WTC11 (cell line): ENCODE results near the gene C3orf70.

ENCODE experiments used
- CREB1 ChIP-seq: sonication (generic); formaldehyde crosslinking; IDR thresholded peaks from 2 replicates; pipeline ENCODE4 v1.8.0; 2023; ENCODE audit warnings: mild to moderate bottlenecking, missing genetic modification reagents
- CREM ChIP-seq: sonication (generic); formaldehyde crosslinking; IDR thresholded peaks from 2 replicates; pipeline ENCODE4 v1.8.1; 2022; ENCODE audit warnings: mild to moderate bottlenecking, missing genetic modification reagents, moderate library complexity
- ESRRA ChIP-seq: sonication (generic); formaldehyde crosslinking; IDR thresholded peaks from 2 replicates; pipeline ENCODE4 v1.8.1; 2022; ENCODE audit warnings: mild to moderate bottlenecking, missing genetic modification reagents, borderline replicate concordance
- NR1H2 ChIP-seq: sonication (generic); formaldehyde crosslinking; IDR thresholded peaks from 2 replicates; pipeline ENCODE4 v1.9.0; 2021; ENCODE audit warnings: mild to moderate bottlenecking, moderate library complexity, missing genetic modification reagents
- USF1 ChIP-seq: sonication (generic); formaldehyde crosslinking; IDR thresholded peaks from 2 replicates; pipeline ENCODE4 v1.8.0; 2022; ENCODE audit warnings: mild to moderate bottlenecking, missing genetic modification reagents
- ZNF263 ChIP-seq: sonication (generic); formaldehyde crosslinking; IDR thresholded peaks from 2 replicates; pipeline ENCODE4 v1.8.1; 2022; ENCODE audit warnings: low read depth, mild to moderate bottlenecking, moderate library complexity, missing genetic modification reagents
- TF ChIP-seq, protein P1 (sequence below): sonication (generic); formaldehyde crosslinking; IDR thresholded peaks from 2 replicates; pipeline ENCODE4 v1.8.1; 2023; ENCODE audit warnings: mild to moderate bottlenecking, moderate library complexity, missing genetic modification reagents
- TF ChIP-seq, protein P2 (sequence below): fragments of 200-600 bp; IDR thresholded peaks from 2 replicates; pipeline ENCODE4 v1.8.0; 2022; ENCODE audit warnings: antibody characterized with exemption
- TF ChIP-seq, protein P3 (sequence below): sonication (generic); formaldehyde crosslinking; IDR thresholded peaks from 2 replicates; pipeline ENCODE4 v1.8.0; 2022; ENCODE audit warnings: mild to moderate bottlenecking, missing genetic modification reagents
- TF ChIP-seq, protein P4 (sequence below): sonication (generic); formaldehyde crosslinking; conservative IDR thresholded peaks from 2 replicates; pipeline ENCODE4 v1.8.1; 2022; ENCODE audit warnings: mild to moderate bottlenecking, missing genetic modification reagents
- TF ChIP-seq, protein P5 (sequence below): sonication (generic); formaldehyde crosslinking; IDR thresholded peaks from 2 replicates; pipeline ENCODE4 v1.8.1; 2023; ENCODE audit warnings: mild to moderate bottlenecking, missing genetic modification reagents, borderline replicate concordance
- TF ChIP-seq, protein P6 (sequence below): sonication (generic); formaldehyde crosslinking; IDR thresholded peaks from 2 replicates; pipeline ENCODE4 v1.8.1; 2022; ENCODE audit warnings: mild to moderate bottlenecking, moderate library complexity, missing genetic modification reagents

DNA sequence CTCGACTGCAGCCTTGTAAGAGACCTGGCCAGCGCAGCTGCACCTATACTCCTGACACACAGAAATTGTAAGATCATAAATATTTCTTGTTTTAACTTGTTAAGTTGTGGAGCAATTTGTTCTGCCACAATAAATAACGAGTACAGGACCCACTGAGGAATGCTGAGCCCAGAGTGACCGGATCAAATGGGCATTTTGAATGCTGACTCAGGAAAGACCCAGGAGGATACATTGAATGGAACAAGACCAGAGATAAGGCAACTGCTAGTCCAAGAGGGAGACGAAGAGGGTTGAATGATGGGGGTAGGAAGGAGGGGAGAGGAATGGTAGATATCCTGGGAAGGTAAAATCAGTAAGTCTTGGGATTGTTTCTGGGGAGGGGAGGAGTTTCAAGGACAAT is 8.9 kb upstream of the C3orf70 start:
- TF ChIP-seq, protein P1, sequence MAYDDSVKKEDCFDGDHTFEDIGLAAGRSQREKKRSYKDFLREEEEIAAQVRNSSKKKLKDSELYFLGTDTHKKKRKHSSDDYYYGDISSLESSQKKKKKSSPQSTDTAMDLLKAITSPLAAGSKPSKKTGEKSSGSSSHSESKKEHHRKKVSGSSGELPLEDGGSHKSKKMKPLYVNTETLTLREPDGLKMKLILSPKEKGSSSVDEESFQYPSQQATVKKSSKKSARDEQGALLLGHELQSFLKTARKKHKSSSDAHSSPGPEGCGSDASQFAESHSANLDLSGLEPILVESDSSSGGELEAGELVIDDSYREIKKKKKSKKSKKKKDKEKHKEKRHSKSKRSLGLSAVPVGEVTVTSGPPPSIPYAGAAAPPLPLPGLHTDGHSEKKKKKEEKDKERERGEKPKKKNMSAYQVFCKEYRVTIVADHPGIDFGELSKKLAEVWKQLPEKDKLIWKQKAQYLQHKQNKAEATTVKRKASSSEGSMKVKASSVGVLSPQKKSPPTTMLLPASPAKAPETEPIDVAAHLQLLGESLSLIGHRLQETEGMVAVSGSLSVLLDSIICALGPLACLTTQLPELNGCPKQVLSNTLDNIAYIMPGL (CRISPR knock-in tag) = no peak
- TF ChIP-seq, protein P2, sequence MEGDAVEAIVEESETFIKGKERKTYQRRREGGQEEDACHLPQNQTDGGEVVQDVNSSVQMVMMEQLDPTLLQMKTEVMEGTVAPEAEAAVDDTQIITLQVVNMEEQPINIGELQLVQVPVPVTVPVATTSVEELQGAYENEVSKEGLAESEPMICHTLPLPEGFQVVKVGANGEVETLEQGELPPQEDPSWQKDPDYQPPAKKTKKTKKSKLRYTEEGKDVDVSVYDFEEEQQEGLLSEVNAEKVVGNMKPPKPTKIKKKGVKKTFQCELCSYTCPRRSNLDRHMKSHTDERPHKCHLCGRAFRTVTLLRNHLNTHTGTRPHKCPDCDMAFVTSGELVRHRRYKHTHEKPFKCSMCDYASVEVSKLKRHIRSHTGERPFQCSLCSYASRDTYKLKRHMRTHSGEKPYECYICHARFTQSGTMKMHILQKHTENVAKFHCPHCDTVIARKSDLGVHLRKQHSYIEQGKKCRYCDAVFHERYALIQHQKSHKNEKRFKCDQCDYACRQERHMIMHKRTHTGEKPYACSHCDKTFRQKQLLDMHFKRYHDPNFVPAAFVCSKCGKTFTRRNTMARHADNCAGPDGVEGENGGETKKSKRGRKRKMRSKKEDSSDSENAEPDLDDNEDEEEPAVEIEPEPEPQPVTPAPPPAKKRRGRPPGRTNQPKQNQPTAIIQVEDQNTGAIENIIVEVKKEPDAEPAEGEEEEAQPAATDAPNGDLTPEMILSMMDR = no peak
- TF ChIP-seq ESRRA (no peak), CREM (CRISPR knock-in tag) (no peak), NR1H2 (CRISPR knock-in tag) (no peak), CREB1 (CRISPR knock-in tag) (no peak), ZNF263 (CRISPR knock-in tag) (no peak), USF1 (CRISPR knock-in tag) (no peak)
- TF ChIP-seq, protein P3, sequence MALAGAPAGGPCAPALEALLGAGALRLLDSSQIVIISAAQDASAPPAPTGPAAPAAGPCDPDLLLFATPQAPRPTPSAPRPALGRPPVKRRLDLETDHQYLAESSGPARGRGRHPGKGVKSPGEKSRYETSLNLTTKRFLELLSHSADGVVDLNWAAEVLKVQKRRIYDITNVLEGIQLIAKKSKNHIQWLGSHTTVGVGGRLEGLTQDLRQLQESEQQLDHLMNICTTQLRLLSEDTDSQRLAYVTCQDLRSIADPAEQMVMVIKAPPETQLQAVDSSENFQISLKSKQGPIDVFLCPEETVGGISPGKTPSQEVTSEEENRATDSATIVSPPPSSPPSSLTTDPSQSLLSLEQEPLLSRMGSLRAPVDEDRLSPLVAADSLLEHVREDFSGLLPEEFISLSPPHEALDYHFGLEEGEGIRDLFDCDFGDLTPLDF (CRISPR knock-in tag) = no peak
- TF ChIP-seq, protein P4, sequence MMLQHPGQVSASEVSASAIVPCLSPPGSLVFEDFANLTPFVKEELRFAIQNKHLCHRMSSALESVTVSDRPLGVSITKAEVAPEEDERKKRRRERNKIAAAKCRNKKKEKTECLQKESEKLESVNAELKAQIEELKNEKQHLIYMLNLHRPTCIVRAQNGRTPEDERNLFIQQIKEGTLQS (CRISPR knock-in tag) = no peak
- TF ChIP-seq, protein P5, sequence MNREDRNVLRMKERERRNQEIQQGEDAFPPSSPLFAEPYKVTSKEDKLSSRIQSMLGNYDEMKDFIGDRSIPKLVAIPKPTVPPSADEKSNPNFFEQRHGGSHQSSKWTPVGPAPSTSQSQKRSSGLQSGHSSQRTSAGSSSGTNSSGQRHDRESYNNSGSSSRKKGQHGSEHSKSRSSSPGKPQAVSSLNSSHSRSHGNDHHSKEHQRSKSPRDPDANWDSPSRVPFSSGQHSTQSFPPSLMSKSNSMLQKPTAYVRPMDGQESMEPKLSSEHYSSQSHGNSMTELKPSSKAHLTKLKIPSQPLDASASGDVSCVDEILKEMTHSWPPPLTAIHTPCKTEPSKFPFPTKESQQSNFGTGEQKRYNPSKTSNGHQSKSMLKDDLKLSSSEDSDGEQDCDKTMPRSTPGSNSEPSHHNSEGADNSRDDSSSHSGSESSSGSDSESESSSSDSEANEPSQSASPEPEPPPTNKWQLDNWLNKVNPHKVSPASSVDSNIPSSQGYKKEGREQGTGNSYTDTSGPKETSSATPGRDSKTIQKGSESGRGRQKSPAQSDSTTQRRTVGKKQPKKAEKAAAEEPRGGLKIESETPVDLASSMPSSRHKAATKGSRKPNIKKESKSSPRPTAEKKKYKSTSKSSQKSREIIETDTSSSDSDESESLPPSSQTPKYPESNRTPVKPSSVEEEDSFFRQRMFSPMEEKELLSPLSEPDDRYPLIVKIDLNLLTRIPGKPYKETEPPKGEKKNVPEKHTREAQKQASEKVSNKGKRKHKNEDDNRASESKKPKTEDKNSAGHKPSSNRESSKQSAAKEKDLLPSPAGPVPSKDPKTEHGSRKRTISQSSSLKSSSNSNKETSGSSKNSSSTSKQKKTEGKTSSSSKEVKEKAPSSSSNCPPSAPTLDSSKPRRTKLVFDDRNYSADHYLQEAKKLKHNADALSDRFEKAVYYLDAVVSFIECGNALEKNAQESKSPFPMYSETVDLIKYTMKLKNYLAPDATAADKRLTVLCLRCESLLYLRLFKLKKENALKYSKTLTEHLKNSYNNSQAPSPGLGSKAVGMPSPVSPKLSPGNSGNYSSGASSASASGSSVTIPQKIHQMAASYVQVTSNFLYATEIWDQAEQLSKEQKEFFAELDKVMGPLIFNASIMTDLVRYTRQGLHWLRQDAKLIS (CRISPR knock-in tag) = no peak
- TF ChIP-seq, protein P6, sequence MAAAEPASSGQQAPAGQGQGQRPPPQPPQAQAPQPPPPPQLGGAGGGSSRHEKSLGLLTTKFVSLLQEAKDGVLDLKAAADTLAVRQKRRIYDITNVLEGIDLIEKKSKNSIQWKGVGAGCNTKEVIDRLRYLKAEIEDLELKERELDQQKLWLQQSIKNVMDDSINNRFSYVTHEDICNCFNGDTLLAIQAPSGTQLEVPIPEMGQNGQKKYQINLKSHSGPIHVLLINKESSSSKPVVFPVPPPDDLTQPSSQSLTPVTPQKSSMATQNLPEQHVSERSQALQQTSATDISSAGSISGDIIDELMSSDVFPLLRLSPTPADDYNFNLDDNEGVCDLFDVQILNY (CRISPR knock-in tag) = no peak
